ENCODE results near the gene UNC13D. TPM values are rescaled to one million over a fixed set of nuclear protein-coding genes. Genes with fewer than 3 reads are reported as not detected.

Gene UNC13D
- total RNA-seq, 1 donor from 2014 or later = 11.5 TPM

GRCh38 chr17:75876938-75877751 lies 32.9 kb upstream of the UNC13D start:
- Mint-ChIP-seq H3K27me3 (ENCODE audit: unreplicated experiment) (peaks cover 15% of the 10 kb centered on the region), H3K4me3 (ENCODE audit: unreplicated experiment) (peak overlapping the region; percentile 37), H3K4me1 (ENCODE audit: unreplicated experiment) (peaks cover 15% of the 10 kb centered on the region), H3K27ac (ENCODE audit: unreplicated experiment) (no peak overlapping the region), H3K36me3 (ENCODE audit: low read depth, unreplicated experiment) (no peaks in the 10 kb centered on the region), H3K9me3 (ENCODE audit: unreplicated experiment) (no peaks in the 10 kb centered on the region)
- no peak for TF ChIP-seq CTCF (IDR thresholded peaks at IDR 0.05; ENCODE audit: unreplicated experiment)
- no peak for DNase-seq (ENCODE audit: low spot score)

- Mint-ChIP-seq H3K27ac (ENCODE audit: unreplicated experiment) (no peak overlapping the region), H3K9me3 (ENCODE audit: unreplicated experiment) (no peaks in the 10 kb centered on the region), H3K27me3 (ENCODE audit: unreplicated experiment) (peaks cover 15% of the 10 kb centered on the region), H3K36me3 (ENCODE audit: low read depth, unreplicated experiment) (no peaks in the 10 kb centered on the region), H3K4me3 (ENCODE audit: unreplicated experiment) (no peak overlapping the region), H3K4me1 (ENCODE audit: unreplicated experiment) (peaks cover 15% of the 10 kb centered on the region)
- DNase-seq (ENCODE audit: low spot score) = peak; percentile 37
- no peak for TF ChIP-seq CTCF (IDR thresholded peaks at IDR 0.05; ENCODE audit: unreplicated experiment)
These were observed 32.2 kb upstream of the UNC13D start for GRCh38 chr17:75876190-75876937.

GRCh38 chr17:75875940-75876189 lies 31.7 kb upstream of the UNC13D start:
- Mint-ChIP-seq H3K36me3 (ENCODE audit: low read depth, unreplicated experiment) (no peaks in the 10 kb centered on the region), H3K27ac (ENCODE audit: unreplicated experiment) (no peak overlapping the region), H3K9me3 (ENCODE audit: unreplicated experiment) (no peaks in the 10 kb centered on the region), H3K27me3 (ENCODE audit: unreplicated experiment) (peaks cover 15% of the 10 kb centered on the region), H3K4me1 (ENCODE audit: unreplicated experiment) (peaks cover 15% of the 10 kb centered on the region), H3K4me3 (ENCODE audit: unreplicated experiment) (no peak overlapping the region)
- DNase-seq (ENCODE audit: low spot score) = no peak
- TF ChIP-seq CTCF (IDR thresholded peaks at IDR 0.05; ENCODE audit: unreplicated experiment) = no peak

- TF ChIP-seq CTCF (IDR thresholded peaks at IDR 0.05; ENCODE audit: unreplicated experiment) = no peak
- no peaks in the 10 kb centered on the region for H3K9me3 Mint-ChIP-seq (ENCODE audit: unreplicated experiment)
- H3K36me3 Mint-ChIP-seq (ENCODE audit: low read depth, unreplicated experiment) = no peaks in the 10 kb centered on the region
- H3K27me3 Mint-ChIP-seq (ENCODE audit: unreplicated experiment) = peaks cover 13% of the 10 kb centered on the region
- DNase-seq (ENCODE audit: low spot score) = no peak
- H3K4me3 Mint-ChIP-seq (ENCODE audit: unreplicated experiment) = no peak overlapping the region
- H3K27ac Mint-ChIP-seq (ENCODE audit: unreplicated experiment) = no peak overlapping the region
- peaks cover 18% of the 10 kb centered on the region for H3K4me1 Mint-ChIP-seq (ENCODE audit: unreplicated experiment)
These were observed 31.2 kb upstream of the UNC13D start for GRCh38 chr17:75875182-75875939.

Data from endothelial cell (in vitro differentiated cells).